SK-N-DZ (cell line): Measurements from ENCODE around the gene SEMA5B.

Experiments used
- DNase-seq: peaks from one replicate; pipeline ENCODE4 v3.0.0-alpha.2; 2015; ENCODE audit warnings: low spot score

Gene SEMA5B

DNA sequence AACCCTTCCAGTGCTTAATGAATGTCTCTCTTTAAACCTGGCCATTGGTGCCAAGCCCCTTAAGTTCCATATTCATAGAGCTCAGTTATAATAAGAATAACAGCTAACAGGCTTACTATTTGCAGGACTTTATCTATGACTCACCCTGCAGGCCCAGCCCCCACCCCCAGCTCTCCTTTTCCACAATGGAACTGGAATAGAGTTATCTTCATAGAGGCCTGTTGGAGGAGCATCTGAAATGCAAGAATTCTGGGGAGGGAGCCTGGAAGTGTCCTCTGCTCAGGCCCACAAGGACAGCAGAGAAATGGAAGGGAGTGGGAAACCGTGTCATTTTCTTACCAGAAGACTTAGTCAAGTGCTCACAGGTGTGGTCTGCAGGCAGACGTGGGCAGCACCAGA, 52.8 kb downstream of the SEMA5B start:
- no peak for DNase-seq

DNA sequence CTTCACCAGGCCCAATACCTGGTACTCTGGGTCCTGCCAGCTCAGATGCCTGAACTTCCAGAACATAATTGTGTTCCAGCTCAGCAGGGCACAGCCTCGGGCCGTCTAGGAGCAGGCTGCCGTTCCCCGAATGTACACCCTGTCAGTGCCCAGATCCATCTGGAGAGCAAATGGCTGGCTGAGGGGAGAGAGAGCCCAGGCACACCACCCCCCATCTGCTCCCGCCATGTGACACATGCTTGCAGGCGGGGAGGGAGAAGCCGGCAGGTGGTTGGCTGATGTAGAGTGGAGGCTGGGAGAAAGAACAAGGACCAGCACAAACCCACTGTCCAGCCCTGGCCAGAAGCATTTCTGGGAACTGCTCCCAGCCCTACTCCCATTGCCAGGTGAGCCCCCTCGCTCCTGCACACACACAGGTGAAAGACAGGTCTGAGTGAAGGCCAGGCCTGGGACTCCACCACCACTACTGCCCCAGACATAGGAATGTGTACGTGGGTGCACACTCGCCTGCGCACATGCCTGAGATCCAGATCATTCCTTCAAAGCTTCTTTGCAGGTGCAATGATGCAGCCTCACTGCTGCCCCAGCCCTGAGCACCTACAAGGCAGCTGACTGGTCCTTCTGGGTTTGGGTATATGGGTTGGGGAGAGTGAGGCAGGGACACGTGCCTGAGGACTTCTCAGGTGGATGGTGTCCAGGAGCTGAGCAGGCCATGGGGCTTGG, 53.5 kb downstream of the SEMA5B start:
- DNase-seq = peak; percentile 71

DNA sequence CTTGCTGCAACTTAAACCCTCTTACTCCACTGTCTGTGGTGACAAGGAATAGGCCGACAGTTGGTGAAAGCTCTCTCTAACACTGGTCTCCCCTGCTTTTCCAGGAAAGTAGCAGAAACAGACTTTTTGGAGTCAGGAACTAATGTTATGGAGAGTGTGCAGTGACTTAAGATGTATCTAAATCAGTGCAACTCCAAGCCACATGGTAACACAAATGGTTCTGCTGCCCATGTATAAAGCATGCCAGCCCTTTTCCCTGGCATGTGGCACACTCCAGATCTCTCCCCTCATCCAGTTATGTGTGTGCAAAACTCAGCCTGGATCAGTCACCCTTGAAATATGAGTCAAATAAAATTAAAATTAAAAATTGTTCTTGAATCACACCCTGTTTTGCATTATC, 55.4 kb downstream of the SEMA5B start:
- DNase-seq = no peak

DNA sequence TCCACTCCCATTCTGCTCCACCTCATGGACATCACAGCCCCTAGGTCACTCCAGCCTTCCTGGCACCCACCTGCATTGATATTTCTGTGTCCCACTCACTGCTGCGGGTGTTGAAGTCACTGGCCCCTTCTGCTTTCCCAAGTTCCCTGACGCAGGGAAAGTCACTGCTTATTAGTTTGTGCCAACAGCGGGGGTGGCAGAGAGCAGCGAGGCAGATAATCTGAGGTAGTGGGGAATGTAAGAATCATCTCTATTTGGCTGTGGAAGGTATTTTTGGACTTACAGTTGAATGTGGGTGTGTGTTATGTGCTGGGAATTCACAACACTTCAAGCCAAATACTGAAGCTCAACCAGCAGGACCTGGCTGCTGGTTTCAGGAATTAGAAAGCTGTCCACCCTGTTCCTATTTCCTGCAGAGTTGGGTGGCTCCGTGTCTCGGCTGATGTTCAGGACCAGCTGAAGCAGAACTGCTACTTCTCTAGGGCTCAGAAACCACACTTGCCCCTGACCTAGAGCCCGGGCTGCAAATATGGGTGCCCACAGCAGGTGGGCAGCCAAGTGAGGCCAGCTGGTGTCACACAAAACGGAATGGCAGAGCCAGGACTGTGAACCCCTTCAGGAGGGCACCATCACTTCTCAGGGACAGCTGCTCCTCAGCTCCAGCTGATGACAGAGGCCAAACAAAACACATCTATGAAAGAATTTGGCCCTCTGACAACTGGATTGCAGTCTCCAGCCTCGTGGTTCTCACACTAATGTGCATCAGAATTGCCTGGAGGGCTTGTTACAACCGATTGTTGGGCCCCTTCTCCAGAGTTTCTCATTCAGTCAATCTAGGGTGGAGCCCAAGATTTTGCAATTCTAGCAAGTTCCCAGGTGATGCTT, 57.7 kb downstream of the SEMA5B start:
- no peak for DNase-seq

DNA sequence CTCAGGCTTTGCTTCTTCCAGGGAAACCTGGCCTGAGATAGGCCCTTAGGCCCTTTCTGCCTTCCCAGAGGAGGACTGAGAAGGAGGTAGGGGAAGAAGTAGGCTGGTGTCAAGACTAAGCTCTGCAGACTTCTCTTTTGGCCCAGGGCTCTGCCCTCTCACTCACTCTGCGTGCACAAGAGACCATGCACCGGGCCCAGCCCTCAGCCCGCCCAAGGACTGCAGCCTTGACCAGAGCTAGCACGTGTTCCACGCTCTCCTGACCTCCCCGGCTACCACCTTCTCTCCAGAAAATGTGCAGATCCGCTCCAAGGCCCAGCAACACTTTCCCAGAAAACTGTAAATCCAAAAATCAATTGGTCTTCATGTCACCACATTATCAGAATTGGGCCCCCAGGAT, 59.8 kb downstream of the SEMA5B start:
- DNase-seq = no peak

DNA sequence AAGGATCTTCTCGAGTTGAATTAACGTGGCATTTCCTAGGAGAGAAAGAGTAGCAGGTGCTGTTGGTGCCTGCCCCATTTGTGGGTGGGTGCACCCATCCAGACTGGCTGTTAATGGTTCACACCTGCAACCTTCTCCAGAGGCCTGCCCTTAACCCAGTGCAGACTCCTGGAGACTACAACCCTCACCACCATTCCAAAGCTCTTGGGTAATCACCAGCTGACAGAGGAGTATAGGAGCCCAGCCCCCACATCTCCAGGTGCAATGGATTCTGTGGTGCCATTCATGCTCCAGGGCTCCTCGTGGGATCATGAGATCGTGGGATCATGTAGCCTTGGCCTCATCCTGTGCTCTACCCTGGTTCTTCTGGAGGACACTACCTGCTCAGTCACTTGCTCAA, 60.2 kb downstream of the SEMA5B start:
- DNase-seq = no peak

DNA sequence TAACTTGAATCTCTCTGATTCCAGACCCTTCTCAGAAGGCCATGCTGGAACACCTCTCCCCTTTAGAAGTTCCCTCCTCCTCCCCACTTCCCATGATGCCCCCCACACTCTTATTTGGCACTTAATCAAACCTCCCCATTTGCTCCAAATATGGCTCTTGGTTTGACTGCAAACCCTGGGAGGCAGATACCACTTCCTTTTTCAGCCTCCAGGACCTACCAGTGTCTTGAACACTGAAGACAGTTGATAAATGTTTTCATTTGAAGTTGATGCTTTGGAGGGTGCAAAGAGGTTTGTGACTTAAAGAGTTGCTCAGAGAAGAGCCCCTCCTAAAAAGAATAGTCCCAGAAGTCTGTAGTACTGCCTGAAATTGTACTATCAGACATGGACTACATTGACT, 61.5 kb downstream of the SEMA5B start:
- DNase-seq = no peak

DNA sequence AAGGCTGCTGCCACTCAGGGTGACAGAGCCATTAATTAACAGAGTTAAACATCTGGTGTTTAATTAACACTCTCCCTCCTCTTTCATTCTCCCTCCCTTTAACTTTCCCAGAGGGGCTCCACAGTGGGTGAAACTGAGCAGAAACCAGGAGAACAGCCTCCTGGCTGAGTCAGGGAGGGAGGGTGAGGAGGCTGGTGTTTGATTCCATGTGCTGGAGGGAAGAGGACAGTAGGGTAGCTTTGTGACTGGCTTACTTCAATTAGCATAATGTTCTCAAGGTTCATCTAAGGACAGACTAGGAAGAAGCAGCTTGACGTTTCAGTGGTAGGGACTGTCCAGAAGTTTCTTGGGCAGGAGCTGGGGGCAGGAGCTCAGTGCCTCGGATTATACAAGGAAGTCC, 62.8 kb downstream of the SEMA5B start:
- no peak for DNase-seq

DNA sequence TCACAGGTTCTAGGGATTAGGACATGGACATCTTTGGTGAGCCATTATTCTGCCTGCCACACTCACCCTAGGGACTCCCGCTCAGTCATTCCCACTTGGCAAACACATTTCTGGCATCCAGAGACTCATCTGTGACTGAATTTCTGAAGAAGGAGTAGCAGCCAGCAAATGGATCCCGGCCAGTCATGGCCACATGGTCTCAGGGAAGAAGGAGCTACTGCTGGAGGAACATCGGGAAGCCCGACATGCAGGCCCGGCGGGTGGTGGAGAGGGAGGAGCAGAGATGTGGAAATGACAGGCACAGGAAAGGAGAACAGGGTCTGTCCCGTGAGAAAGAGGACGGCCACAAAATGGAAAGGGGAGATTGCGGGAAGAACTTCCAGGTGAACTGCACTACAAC, 65.4 kb downstream of the SEMA5B start:
- DNase-seq = no peak

DNA sequence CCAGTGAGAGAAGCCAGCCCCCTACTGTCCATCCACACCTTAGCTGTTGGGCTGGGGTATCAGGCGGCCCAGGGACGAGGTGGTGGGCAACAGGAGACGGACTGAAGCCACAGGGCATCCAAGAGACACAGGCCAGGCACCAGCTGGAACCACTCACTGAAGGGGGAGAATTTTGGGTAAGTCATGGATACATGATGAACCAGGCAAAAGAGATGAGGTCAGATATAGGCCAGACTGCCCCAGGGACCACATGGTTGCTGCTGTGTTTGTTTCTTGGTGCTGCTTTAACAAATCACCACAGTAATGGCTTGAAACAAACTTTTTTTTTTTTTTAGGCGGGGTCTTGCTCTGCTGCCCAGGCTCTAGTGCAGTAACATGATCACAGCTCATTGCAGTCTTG, 66.4 kb downstream of the SEMA5B start:
- no peak for DNase-seq

DNA sequence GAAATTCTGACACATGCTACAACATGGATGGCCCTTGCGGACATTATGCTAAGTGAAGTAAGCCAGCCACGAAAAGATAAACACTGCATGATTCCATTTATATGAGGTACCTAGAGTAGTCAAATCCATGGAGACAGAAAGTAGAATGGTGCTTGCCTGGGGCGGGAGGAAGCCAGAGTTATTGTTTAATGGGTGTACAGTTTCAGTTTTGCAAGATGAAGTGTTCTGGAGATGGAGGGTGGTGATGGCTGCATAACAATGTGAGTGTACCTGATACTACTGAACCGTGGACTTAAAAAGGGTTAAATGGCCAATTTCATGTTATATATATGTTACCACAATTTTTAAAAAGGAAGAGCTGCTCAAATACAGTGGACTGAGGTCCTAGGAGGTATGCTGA, 66.9 kb downstream of the SEMA5B start:
- no peak for DNase-seq

DNA sequence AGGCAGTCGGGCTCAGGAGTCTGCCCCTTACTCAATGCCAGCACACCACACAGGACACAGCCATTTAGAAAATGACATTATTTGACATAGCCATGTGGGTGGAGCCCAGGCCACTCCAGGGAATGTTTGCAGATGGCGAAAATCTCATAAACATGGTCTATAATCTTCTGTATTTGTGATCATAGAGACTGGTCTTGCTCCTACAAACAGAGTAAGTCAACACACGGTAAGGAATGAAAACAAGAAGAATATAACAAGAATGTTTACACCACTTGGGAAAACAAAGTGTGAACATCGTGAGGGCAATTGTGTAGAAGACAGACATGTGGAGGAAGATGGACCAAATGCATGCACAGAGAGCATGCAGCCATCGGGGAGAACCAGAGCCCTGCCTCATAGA, 68.2 kb downstream of the SEMA5B start:
- no peak for DNase-seq

DNA sequence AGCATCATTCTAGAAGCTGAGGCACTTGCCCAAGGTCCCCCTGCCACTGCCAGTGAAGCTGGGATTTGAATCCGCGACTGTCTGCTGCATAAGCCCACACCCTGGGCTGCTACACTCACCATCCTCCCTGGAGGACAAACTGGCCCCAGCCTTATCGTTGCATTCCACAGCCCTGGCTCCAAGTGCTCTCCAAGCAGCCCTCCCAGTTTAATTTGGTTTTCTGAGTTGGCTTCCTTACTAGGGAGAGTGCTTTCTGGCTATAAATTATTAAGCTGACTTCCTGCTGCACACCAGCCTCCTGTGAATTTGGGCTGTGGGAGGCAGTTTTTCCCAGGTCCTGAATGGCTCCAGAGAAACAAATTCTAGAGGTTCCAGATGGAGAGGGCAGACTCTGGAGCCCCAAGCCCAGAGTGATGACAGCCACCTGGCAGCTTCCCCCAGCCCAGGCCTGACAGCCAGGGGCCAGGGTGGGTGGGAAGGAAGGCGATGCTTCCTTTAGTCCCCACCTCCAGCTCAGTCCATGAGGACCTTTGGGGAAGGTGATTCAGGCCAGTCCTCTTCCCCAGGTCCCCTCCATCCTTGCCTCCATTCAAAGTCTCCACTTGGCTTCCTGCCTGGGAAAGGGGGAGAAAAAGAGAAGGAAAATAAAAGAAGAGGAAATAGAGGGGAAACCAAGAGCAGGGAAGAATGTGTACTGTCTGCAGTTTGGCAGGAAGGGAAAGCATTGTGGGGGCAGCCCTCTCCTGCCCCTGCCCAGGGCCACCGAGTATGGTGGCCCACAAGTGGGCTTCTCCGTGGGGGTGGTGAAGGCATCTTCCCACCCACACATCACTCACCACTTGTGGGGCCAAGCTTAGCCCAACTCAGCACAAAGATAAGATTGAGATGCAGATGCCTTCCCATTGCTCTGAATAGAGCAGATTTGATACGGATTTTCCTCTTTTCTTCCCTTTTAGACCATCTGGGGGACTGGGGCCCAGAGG, 69.6 kb downstream of the SEMA5B start:
- DNase-seq = no peak

DNA sequence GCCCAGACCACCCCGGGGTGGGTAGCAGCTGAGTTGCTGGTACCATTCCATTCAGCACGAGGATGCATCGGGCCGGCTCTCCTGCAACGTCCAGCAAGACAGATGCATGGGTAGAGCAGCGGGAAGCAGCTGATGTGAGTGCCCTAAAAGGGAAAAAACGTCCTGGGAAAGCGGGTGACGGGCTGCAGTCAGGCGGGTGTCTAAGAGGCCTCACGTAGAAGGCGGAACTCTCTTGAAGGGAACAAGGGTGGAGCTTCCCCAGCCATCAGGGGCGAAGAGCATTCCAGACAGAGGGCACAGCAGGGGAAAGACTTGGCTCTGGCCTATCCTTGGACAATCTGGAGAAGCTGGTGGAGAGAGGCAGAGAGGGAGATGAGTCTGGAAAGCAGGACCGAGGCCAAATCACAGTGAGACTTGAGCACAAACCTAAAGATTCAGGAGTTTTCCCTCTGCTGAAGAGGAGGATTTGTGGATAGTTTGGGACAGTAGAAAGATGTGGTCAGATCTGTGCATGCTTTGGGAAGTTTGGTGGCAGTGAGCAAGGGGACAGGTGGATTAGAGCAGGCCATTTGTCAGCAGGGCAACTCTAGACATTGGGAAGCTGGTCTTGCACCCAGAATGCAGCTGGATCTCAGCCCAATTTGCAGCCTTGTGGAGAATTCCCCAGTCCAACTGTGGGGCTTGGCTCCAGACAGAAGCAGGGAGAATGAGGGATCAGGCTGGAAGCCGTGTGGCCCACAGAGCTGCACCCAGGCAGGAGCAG, 70.7 kb downstream of the SEMA5B start:
- no peak for DNase-seq

DNA sequence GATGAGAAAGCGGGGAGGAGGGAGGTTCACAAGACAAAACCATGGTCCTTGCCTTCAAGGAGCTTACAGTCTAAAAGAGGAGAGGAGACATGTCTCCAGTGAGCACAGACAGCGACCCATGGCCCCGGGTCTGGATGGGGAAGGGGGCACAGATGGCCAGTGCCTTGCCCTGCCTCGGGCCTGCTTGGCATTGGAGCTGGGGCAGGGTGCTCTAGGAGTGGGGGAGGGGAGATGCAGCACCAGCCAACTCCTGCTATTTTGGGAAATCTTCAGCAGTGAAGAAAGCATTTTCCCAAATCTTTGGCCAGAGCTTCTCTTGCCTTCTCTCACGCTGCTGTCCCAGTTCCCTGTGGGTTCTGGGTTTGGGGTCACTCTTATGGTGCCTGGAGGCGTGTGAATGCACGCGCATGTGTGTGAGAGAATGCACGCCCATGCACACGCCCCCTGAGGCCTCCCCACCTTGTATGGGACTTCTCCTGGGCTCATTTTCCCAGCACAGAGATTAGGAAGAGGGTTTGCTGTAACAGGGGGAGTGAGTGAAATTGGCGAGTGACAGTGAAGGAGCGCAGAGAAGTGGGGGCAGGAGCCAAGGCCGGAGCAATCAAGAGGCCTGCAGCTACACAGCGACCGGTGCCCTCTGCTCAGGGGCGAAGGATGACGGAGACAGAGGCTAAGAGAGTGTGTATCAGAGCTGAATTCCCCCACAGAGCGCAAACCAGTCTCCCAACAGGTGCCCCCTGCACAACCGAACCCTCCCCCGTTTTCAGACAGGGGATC, 71.5 kb downstream of the SEMA5B start:
- DNase-seq = no peak

DNA sequence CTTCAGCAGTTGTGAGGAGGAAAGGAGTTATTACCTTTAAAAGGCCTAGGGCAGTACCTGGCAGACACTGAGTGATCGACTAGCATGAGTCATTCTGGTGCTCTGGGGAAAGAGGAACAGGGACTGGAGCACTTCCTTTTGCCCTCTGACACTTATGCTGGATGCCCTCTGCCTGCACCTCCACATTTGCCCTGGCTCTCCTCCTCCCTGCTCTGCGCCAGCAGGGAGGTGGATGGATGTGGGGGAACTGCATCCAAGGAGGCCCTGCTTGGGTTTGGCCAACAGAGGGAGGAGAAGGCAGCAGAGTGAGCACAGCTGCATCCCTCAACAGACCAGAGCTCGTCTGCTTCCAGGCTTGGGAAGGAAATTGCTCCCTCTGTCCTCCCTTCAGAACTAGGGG, 75.0 kb downstream of the SEMA5B start:
- DNase-seq = peak; percentile 42

DNA sequence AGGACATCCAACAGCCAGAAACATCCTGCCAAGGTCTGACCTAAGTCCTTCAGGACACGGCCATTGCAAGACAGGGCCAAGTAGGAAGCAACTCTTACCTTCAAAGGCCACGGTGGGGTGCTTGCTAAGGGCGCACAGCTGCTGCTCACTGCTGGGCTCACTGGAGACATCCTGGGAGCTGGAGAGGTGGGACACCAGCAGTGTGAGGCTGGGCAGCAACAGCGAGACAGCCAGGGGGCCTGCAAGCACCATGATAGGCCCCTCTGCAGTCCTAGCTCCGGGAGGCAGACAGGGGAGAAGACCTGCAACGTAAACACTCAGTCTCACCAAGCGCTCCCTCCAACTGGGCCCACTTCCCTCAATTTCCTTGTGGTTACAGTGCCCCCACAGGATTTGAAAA, 79.2 kb downstream of the SEMA5B start:
- DNase-seq = peak; percentile 69

DNA sequence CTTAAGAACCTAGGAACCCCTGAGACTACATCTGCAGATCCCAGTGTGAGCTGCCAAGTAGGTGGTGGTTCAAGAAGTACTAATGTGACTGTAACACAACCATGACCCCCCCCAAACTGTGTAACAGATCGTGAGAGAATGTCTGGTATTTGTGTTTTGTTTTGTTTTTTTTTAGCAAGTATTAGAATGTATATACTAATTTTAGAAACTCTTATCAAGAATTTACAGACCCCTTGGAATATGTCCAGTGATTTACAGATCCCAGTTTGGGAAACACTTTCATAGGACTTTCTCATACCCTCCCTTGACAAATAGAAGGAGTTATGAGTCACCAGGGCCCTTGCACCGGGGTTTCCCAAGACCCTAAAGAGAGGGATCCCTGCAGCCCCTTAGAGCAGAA, 79.8 kb downstream of the SEMA5B start:
- no peak for DNase-seq

DNA sequence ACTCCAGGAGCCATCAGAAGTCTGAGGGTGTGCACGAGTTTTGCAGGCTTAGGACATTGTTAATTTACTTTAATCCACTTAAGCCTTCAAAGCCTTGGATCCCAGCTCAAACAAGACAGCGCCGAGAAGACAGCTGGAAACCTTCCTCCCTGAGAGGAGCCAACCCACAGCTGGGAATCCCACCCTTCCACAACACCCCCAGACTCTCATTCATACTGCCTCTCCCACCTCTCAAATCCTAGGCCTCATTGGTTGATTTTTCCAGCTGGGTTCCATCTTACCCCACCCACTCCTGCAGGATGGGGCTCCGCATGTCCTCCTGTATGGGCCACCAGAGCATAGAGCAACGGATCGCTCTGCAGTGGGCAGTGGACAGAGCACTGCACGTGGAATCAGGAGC, 80.4 kb downstream of the SEMA5B start:
- peak; percentile 55 for DNase-seq

DNA sequence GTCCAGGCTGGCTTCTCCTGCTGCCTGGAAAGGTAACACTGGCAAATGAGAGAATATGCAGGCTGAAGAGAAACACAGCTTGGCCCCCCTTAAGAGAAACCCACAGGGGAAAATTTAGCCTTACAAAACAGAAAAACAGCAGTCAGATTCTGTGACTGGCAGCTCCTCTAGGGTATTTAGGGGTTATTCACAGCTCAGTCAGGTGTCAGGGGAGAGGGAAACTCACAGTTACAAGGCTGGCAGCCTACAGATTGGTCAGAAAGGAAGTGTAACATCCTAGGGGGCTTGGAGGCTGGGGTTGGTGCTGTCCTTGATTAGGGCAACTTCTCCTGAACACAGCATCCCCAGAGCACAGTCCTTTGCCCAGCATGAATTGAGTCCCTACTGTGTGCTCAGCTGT, 81.4 kb downstream of the SEMA5B start:
- no peak for DNase-seq
